Lower leg skin (tissue), 3 donors: ENCODE measurements around the gene SLC5A3.

ENCODE experiments used
- CTCF ChIP-seq, 3 donors: fragments of 450-650 bp; IDR thresholded peaks; one replicate each; pipeline ENCODE4 v1.5.1; 2016; ENCODE audit warnings: antibody characterized with exemption in 3 of 3, mild to moderate bottlenecking in 3 of 3, moderate library complexity in 2 of 3
- POLR2A ChIP-seq, 2 donors: fragments of 450-650 bp; IDR thresholded peaks; one replicate each; pipeline ENCODE4 v1.6.1; 2016 to 2017; ENCODE audit warnings: antibody characterized with exemption in 2 of 2, mild to moderate bottlenecking in 1 of 2, moderate library complexity in 1 of 2

- TF ChIP-seq CTCF (IDR thresholded peaks at IDR 0.05) = no peak
- no peak for TF ChIP-seq POLR2A (IDR thresholded peaks at IDR 0.05)
Measured at GRCh38 chr21:34065027-34065426, 8.4 kb upstream of the SLC5A3 start.
